Testis (tissue), 2 donors: ENCODE data around the gene SAMD9.

Experiments
- POLR2A ChIP-seq: fragments of 450-650 bp; IDR thresholded peaks from one replicate; pipeline ENCODE4 v1.6.1; 2017; ENCODE audit warnings: antibody characterized with exemption, mild to moderate bottlenecking, moderate library complexity
- TF ChIP-seq, protein P1 (sequence below), 3 experiments: fragments of 450-650 bp in 2 of 3; fragments of 200-600 bp in 1 of 3; sonication (generic) in 1 of 3; IDR thresholded peaks; one replicate each; pipeline ENCODE4 v1.5.1; 2016 to 2019; ENCODE audit warnings: antibody characterized with exemption in 3 of 3, mild to moderate bottlenecking in 2 of 3, moderate library complexity in 1 of 3

DNA sequence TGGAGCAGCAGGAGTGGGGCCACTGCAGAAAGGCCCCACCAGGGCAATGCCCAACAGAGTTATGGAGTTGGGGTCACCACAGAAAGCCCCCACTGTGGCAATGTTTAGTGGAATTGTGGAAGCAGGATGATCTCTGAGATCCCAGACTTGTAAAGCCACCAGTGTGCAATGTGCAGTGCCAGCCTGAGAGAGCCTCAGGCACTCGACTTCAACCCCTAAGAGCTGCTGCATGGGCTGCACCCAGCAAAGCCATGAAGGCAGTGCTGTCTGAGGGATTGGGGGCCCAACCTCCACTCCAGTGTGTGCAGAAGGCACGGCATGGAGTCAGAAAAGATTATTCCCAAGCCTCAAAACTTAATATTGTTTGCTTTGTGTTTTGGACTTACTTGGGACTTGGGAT is 20.4 kb downstream of the SAMD9 start:
- no peak for TF ChIP-seq POLR2A
- TF ChIP-seq, protein P1, sequence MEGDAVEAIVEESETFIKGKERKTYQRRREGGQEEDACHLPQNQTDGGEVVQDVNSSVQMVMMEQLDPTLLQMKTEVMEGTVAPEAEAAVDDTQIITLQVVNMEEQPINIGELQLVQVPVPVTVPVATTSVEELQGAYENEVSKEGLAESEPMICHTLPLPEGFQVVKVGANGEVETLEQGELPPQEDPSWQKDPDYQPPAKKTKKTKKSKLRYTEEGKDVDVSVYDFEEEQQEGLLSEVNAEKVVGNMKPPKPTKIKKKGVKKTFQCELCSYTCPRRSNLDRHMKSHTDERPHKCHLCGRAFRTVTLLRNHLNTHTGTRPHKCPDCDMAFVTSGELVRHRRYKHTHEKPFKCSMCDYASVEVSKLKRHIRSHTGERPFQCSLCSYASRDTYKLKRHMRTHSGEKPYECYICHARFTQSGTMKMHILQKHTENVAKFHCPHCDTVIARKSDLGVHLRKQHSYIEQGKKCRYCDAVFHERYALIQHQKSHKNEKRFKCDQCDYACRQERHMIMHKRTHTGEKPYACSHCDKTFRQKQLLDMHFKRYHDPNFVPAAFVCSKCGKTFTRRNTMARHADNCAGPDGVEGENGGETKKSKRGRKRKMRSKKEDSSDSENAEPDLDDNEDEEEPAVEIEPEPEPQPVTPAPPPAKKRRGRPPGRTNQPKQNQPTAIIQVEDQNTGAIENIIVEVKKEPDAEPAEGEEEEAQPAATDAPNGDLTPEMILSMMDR (IDR thresholded peaks at IDR 0.05) = no peak
